Measurements from ENCODE around the gene CDX1. TPM values are rescaled to one million over a fixed set of nuclear protein-coding genes. Genes with fewer than 3 reads are reported as not detected.

The CDX1 gene
- total RNA-seq, 2 experiments from 2014 or later = not detected

DNA sequence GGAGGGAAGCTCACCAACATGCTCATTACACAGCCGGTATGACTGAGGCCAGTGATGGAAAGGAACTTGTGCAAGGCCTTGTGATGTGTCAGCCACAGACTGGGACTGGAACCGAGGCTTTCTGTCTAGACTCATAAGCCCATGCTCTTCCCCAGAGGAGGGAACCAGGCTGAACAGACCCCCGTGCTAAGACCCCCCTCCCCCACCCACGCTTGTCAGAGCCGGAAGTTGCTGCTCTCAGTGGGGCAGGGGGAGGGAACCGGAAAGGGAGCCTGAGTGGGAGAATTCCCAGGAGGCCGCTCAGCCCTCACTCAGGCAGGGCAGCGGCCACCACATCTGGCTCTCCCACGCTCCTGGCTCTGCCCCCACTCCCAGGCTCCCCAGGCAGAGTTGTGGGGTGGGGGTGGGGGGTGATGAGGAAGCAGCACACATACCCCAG, 6.8 kb upstream of the CDX1 start:
- POLR2A ChIA-PET = no interaction called here
- H3K4me1 Mint-ChIP-seq (ENCODE audit: low read depth) = peaks cover 27% of the 10 kb centered on the region
- no peak overlapping the region for H3K27ac Mint-ChIP-seq
- H3K4me3 Mint-ChIP-seq = no peak overlapping the region
- CTCF ChIA-PET = interaction anchor here (1.1 to 1.7 kb wide), 2 partner anchors 10 to 58 kb away, joined by 4 read pairs; no protein-coding TSS in a partner anchor
- H3K27me3 Mint-ChIP-seq (ENCODE audit: low read depth) = peaks cover 5% of the 10 kb centered on the region
- ATAC-seq (no peak), DNase-seq (no peak)
- H3K36me3 Mint-ChIP-seq (ENCODE audit: low read depth) = peaks cover 2% of the 10 kb centered on the region
- H3K9me3 Mint-ChIP-seq (ENCODE audit: insufficient read depth) = no peaks in the 10 kb centered on the region

DNA sequence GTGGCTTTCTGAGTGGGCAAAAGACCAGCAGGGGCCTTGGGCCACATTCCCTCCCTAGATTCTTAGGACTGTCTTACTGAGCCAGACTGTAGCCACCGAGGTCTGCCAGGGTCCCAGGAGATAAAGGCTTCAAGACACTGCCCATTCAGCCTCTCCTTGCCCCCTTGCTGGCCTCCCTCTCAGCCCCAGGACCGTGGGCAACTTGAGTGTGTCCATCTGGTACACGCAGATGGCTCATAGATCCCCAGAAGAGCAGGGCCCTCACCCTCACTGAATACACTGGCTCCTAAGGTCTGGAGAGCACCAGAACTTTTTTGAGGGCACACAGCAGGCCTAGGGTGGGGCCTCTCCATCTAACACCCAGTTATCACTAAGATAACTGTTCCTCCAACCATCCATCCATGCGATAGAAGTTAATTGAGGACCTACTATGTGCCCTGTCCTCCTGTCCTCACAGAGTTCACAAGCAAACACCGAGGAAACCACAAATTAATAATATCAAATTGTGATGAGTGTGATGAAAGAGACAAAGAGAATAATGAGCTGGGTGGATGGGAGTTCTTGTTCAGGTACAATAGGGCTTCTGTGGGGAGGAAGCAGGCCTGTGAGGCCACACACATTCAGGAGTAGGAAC, 6.0 kb upstream of the CDX1 start:
- ChIA-PET POLR2A (no interaction called here), CTCF (no interaction called here)
- ATAC-seq = no peak
- Mint-ChIP-seq H3K4me1 (ENCODE audit: low read depth) (peaks cover 21% of the 10 kb centered on the region), H3K27me3 (ENCODE audit: low read depth) (peaks cover 12% of the 10 kb centered on the region), H3K4me3 (no peak overlapping the region), H3K27ac (no peak overlapping the region), H3K9me3 (ENCODE audit: insufficient read depth) (no peaks in the 10 kb centered on the region), H3K36me3 (ENCODE audit: low read depth) (peaks cover 1% of the 10 kb centered on the region)
- no peak for DNase-seq

DNA sequence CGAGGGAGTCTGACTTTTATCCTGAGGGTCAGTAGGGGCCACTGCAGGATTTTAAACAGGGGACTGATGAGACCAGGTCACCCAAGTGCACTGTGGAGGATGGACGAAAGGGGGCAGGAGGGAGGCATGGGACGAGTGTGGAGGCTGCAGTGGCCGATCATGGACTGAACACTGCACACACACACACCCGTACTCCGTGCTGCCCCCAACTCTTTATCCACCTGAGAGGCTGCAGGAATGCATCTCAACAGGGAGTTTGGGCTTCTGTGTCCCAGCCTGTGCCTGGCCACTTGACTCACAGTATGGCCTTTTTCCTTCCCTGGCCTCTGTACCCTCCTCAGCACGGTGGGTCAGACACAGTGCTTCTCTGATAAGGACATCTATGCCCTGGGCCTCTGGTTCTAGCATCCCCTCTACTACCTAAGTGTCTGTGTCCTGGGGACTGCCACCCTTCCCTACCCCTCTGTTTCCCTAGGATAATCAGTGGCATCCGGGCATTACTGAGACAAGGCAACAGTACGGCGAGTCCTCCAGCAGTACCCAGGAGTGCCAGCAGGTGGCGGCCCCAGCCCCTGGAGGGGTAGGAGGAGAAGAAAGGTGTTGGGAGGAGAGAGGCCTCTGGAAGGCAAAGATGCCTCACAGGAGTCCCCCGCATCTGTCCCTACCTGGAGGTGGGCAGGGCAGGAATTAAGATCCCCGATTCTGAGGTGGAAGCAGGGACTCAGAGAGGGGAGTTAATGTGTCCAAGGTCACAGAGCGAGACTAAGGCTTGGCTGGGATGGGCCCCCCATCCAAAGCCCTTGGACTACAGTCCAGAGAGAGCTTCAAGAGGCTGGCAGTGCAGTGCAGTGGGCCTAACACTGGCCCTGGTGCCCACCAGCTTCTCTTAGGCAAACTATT, 5.1 kb upstream of the CDX1 start:
- H3K9me3 Mint-ChIP-seq (ENCODE audit: insufficient read depth) = no peaks in the 10 kb centered on the region
- peaks cover 16% of the 10 kb centered on the region for H3K27me3 Mint-ChIP-seq (ENCODE audit: low read depth)
- CTCF ChIA-PET = interaction anchor here (0.5 to 1.6 kb wide), 13 partner anchors 11 to 241 kb away, joined by 3 to 23 read pairs (median 4); no protein-coding TSS in a partner anchor
- DNase-seq = peak; percentile 90
- POLR2A ChIA-PET = no interaction called here
- no peaks in the 10 kb centered on the region for H3K36me3 Mint-ChIP-seq (ENCODE audit: low read depth)
- peak; percentile 94 for ATAC-seq
- H3K4me1 Mint-ChIP-seq (ENCODE audit: low read depth) = peaks cover 12% of the 10 kb centered on the region
- H3K4me3 Mint-ChIP-seq = no peak overlapping the region
- no peak overlapping the region for H3K27ac Mint-ChIP-seq

DNA sequence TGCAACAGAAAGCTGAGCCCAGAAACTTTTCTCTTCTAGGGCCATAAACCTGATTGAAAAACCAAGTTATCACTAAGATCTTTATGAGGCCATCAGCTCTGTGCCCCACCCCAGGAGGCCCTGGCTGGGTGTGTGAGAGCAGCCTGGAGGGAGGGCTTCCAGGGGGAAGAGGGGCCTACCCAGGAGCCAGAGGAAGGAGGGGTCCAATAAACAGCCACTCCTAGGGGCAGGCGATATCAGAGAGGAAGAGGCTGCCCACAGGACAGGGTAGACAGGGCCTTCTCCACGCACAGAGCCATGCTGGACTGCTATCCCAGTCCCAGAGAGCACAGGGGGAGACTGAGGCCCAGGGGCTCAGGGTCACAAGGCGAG, 4.5 kb upstream of the CDX1 start:
- no peak overlapping the region for H3K27ac Mint-ChIP-seq
- no peaks in the 10 kb centered on the region for H3K9me3 Mint-ChIP-seq (ENCODE audit: insufficient read depth)
- ChIA-PET CTCF (interaction anchor here (0.5 to 1.6 kb wide), 13 partner anchors 12 to 241 kb away, joined by 3 to 23 read pairs (median 4); no protein-coding TSS in a partner anchor), POLR2A (interaction anchor here (1.1 kb wide), 1 partner anchor 55 kb away, joined by 3 read pairs; no protein-coding TSS in a partner anchor)
- no peak overlapping the region for H3K4me3 Mint-ChIP-seq
- ATAC-seq (no peak), DNase-seq (no peak)
- no peaks in the 10 kb centered on the region for H3K36me3 Mint-ChIP-seq (ENCODE audit: low read depth)
- peaks cover 10% of the 10 kb centered on the region for H3K4me1 Mint-ChIP-seq (ENCODE audit: low read depth)
- H3K27me3 Mint-ChIP-seq (ENCODE audit: low read depth) = peaks cover 16% of the 10 kb centered on the region

DNA sequence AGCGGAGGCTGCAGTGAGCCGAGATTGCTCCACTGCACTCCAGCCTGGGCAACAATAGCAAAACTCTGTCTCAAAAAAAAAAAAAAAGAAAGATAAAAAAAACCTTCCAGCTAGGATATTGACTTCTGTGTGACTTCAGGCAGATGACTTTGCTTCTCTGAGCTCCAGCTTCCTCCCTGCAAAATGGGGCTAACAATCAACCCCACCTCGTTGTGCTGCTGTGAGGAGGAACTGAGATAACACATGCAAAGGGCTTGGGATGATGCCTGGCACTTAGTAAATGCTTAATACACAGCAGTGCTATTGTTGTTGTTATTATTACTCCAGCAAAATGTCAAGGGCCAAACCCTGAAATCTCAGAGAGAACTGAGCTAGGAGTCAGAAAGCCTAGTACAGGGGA, 3.5 kb upstream of the CDX1 start:
- no peak overlapping the region for H3K4me3 Mint-ChIP-seq
- no peaks in the 10 kb centered on the region for H3K9me3 Mint-ChIP-seq (ENCODE audit: insufficient read depth)
- CTCF ChIA-PET = interaction anchor here (1.2 to 1.6 kb wide), 5 partner anchors 9 to 55 kb away, joined by 3 to 23 read pairs (median 9); no protein-coding TSS in a partner anchor
- POLR2A ChIA-PET = interaction anchor here (1.1 kb wide), 1 partner anchor 55 kb away, joined by 3 read pairs; no protein-coding TSS in a partner anchor
- DNase-seq = no peak
- H3K27me3 Mint-ChIP-seq (ENCODE audit: low read depth) = peaks cover 24% of the 10 kb centered on the region
- peaks cover 12% of the 10 kb centered on the region for H3K4me1 Mint-ChIP-seq (ENCODE audit: low read depth)
- no peak for ATAC-seq
- H3K36me3 Mint-ChIP-seq (ENCODE audit: low read depth) = no peaks in the 10 kb centered on the region
- no peak overlapping the region for H3K27ac Mint-ChIP-seq

DNA sequence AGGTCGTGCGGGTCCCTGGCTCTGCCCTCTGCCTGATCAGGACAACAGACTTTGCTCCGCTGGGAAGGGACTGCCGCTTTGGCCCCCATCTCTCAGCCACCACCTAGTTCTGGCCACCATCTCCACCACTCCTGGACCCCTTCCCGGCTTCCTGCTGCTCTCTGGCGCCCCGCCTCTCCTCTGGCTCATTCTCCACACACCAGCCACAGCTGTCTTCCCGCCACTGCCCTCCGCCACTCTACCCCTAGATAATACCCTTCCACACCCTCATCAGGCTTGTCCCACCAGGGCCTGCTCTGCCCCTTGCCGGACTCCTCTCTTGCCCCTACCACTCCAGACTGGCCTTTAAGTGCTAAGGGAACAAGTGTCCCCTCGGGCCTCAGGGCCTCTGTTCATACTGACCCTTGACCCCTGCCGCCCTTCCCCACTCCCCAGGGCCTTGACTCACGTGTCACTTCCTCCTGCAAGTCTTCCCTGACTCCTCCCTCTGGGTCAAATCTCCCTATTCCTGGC, 3.0 kb upstream of the CDX1 start:
- POLR2A ChIA-PET = no interaction called here
- ATAC-seq = no peak
- CTCF ChIA-PET = interaction anchor here (1.2 kb wide), 1 partner anchor 10 kb away, joined by 3 read pairs; no protein-coding TSS in a partner anchor
- Mint-ChIP-seq H3K27me3 (ENCODE audit: low read depth) (peaks cover 29% of the 10 kb centered on the region), H3K36me3 (ENCODE audit: low read depth) (no peaks in the 10 kb centered on the region), H3K4me1 (ENCODE audit: low read depth) (peaks cover 12% of the 10 kb centered on the region), H3K4me3 (no peak overlapping the region), H3K9me3 (ENCODE audit: insufficient read depth) (no peaks in the 10 kb centered on the region), H3K27ac (no peak overlapping the region)
- DNase-seq = no peak

DNA sequence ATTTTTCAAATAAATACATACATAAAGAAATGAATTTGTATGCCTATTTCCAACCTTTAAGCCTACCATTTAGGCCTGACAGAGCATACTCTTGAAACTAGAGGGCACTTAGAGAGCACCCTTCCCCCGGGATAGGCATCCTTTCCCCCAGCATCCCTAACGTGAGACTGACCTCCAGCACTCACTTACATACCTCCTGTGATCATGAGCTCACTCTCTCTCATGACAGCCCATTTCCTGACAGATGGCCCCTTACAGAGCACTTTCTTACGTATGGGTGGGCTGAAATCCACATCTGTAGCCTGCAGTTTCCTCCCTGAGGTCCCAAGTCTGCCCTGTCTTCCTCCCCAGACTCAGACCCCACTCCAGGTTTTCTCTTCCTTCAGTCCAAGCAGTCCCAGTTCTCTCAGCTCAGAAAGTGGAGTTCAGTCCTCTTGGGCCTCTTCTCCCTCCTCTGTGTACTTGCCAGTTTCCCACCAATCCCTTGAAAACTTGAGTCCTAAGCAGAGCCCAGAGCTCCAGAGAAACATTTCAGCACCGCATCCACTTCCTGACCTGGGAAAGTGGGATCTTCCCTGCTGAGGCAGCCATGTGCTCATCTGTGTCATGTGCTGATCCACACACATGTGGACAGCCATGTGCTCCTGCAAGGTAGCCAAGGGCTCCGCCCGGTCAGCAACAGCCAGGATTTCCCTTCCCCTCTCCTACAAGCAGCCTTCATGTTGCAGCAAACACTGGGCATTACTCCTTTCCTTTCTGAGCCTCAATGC, 2.2 kb upstream of the CDX1 start:
- H3K27me3 Mint-ChIP-seq (ENCODE audit: low read depth) = peaks cover 36% of the 10 kb centered on the region
- no peaks in the 10 kb centered on the region for H3K36me3 Mint-ChIP-seq (ENCODE audit: low read depth)
- H3K4me3 Mint-ChIP-seq = no peak overlapping the region
- CTCF ChIA-PET = no interaction called here
- H3K4me1 Mint-ChIP-seq (ENCODE audit: low read depth) = peaks cover 12% of the 10 kb centered on the region
- no peak for ATAC-seq
- H3K9me3 Mint-ChIP-seq (ENCODE audit: insufficient read depth) = no peaks in the 10 kb centered on the region
- H3K27ac Mint-ChIP-seq = no peak overlapping the region
- POLR2A ChIA-PET = no interaction called here
- no peak for DNase-seq

DNA sequence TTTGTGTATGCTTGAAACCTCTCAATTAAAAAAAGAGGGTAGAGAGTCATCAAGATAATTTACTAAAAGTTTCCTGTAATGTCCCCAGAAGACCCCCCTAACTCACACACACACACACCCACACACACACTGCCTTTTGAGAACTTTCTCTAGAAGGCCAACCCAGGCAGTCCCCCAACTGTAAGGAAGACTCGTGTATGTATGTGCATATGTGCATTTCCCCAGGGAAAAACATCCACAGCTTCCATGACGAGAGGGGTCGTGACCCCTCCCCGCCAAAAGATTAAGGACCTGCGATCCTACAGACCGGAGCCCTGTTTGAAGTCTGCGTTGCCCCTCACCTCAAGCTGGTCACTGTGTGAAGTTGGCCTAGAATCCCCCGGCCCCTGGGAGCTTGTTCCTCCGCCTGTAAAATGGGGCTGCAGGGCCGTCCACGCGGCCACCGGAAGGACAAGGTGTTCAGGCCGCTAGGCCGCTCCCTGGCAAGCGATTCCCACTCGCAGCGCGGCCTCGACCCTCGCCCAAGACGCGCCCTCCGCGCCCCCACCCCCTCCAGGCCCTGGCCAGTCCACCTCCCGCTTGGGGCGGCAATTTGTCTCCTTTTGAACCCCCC, 435 bp upstream of the CDX1 start:
- no peak for ATAC-seq
- CTCF ChIA-PET = interaction anchor here (0.7 kb wide), 1 partner anchor 20 kb away, joined by 3 read pairs; no protein-coding TSS in a partner anchor
- POLR2A ChIA-PET = interaction anchor here (0.7 kb wide), 1 partner anchor 50 kb away, joined by 3 read pairs; no protein-coding TSS in a partner anchor

DNA sequence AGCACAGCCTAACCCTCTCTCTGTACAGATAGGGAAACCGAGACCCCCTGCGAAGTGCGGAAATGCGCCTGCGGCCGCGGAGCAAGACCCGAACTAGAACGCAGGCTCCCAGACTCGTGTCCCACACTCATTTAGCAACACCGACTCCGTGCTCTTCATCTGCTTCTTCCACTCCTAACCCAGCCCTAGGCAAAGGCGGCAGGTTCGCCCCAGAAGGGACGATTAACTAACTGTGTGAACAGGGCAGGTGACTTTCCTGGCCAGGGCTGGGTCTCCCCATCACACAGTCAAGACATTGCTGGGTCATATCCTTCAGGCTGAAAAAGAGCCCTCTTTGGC, 903 bp downstream of the CDX1 start:
- CTCF ChIA-PET = interaction anchor here (1.0 kb wide), 1 partner anchor 41 kb away, joined by 3 read pairs; no protein-coding TSS in a partner anchor
- no peaks in the 10 kb centered on the region for H3K36me3 Mint-ChIP-seq (ENCODE audit: low read depth)
- no peak for DNase-seq
- no peak overlapping the region for H3K27ac Mint-ChIP-seq
- ATAC-seq = no peak
- peaks cover 2% of the 10 kb centered on the region for H3K4me1 Mint-ChIP-seq (ENCODE audit: low read depth)
- no peaks in the 10 kb centered on the region for H3K9me3 Mint-ChIP-seq (ENCODE audit: insufficient read depth)
- H3K27me3 Mint-ChIP-seq (ENCODE audit: low read depth) = peaks cover 59% of the 10 kb centered on the region
- POLR2A ChIA-PET = no interaction called here
- no peak overlapping the region for H3K4me3 Mint-ChIP-seq

More for the DNA sequence above, 435 bp upstream of the CDX1 start:
- peaks cover 9% of the 10 kb centered on the region for H3K4me1 Mint-ChIP-seq (ENCODE audit: low read depth)
- H3K9me3 Mint-ChIP-seq (ENCODE audit: insufficient read depth) = no peaks in the 10 kb centered on the region
- no peaks in the 10 kb centered on the region for H3K36me3 Mint-ChIP-seq (ENCODE audit: low read depth)
- H3K4me3 Mint-ChIP-seq = no peak overlapping the region
- no peak overlapping the region for H3K27ac Mint-ChIP-seq
- DNase-seq = no peak
- peaks cover 51% of the 10 kb centered on the region for H3K27me3 Mint-ChIP-seq (ENCODE audit: low read depth)

DNA sequence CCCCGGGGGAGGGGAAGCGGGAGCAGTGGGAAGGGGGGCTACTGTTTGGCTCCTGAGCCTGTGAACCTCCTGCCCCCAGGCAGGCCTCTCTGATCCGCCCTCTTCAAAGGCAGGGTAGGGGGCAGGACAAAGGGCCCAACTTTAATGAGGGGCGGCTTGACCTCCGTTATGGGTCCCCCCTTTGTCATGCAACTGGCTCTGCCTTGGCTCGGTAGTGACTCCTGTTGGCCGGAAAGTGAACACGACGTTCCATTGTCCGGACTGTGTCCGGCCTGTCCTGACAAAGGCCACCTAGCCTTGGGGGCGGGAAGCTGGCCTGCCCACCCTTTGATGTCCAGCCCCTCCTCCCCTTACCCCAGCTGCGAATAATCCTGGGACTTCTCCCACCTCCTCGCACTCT, 1.3 kb downstream of the CDX1 start:
- no peaks in the 10 kb centered on the region for H3K36me3 Mint-ChIP-seq (ENCODE audit: low read depth)
- no peak for ATAC-seq
- CTCF ChIA-PET = interaction anchor here (1.0 kb wide), 1 partner anchor 41 kb away, joined by 3 read pairs; no protein-coding TSS in a partner anchor
- no peak overlapping the region for H3K4me3 Mint-ChIP-seq
- peaks cover 2% of the 10 kb centered on the region for H3K4me1 Mint-ChIP-seq (ENCODE audit: low read depth)
- DNase-seq = no peak
- no peaks in the 10 kb centered on the region for H3K9me3 Mint-ChIP-seq (ENCODE audit: insufficient read depth)
- H3K27me3 Mint-ChIP-seq (ENCODE audit: low read depth) = peaks cover 59% of the 10 kb centered on the region
- H3K27ac Mint-ChIP-seq = no peak overlapping the region
- POLR2A ChIA-PET = interaction anchor here (1.0 kb wide), 1 partner anchor 31 kb away, joined by 3 read pairs; no protein-coding TSS in a partner anchor

DNA sequence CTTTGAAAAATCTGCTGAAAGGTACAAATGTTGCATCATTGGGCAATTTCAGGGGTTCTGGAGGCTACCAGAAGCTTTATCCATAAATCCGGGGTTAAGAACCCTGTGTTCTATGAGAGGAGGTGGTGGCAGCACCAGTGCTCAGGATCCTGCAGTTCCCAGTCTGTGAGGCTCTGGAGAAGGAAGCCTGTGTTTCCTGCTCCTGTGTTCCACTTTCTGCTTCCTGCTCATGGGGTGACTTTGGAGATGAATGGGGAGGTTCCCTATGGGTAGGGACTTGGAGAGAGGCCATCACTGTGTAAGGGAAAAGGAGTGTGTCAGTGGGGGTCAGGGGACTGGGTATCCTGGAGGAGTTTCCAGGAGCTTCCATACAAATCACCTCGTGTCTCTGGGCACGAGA, 2.3 kb downstream of the CDX1 start:
- POLR2A ChIA-PET = no interaction called here

More for the DNA sequence above, 2.3 kb downstream of the CDX1 start:
- peaks cover 2% of the 10 kb centered on the region for H3K4me1 Mint-ChIP-seq (ENCODE audit: low read depth)
- H3K27ac Mint-ChIP-seq = no peak overlapping the region
- H3K9me3 Mint-ChIP-seq (ENCODE audit: insufficient read depth) = no peaks in the 10 kb centered on the region
- H3K4me3 Mint-ChIP-seq = no peak overlapping the region
- ATAC-seq (no peak), DNase-seq (no peak)
- CTCF ChIA-PET = interaction anchor here (0.6 to 1.2 kb wide), 2 partner anchors 18 to 47 kb away, joined by 3 read pairs; no protein-coding TSS in a partner anchor
- no peaks in the 10 kb centered on the region for H3K36me3 Mint-ChIP-seq (ENCODE audit: low read depth)
- H3K27me3 Mint-ChIP-seq (ENCODE audit: low read depth) = peaks cover 65% of the 10 kb centered on the region

Data from activated CD8-positive, alpha-beta T cell treated with anti-CD3 and anti-CD28 coated beads, Interleukin-2, amount 10 ng/mL, durations not matched to agents 7 days and 5 days (primary cell).